OCI-LY3 (cell line): ENCODE data around the gene PTPRH.

Source experiments
- H2AFZ ChIP-seq: fragments of 200-600, 300-600 bp; shearing (Covaris generic); 2 replicates; pipeline ENCODE4 v1.6.0; 2014; ENCODE audit warnings: antibody characterized with exemption, low read depth, low read length
- H3K27ac ChIP-seq: fragments of 200-600, 300-600 bp; sonication (generic); 2 replicates; pipeline ENCODE4 v1.5.1; 2014; ENCODE audit warnings: mild to moderate bottlenecking, low read length, moderate library complexity, mixed read lengths
- H3K27me3 ChIP-seq: fragments of 200-600, 300-600 bp; sonication (generic); 2 replicates; pipeline ENCODE4 v1.6.1; 2014; ENCODE audit warnings: low read depth, low read length, mixed read lengths
- H3K36me3 ChIP-seq: fragments of 200-600, 300-600 bp; sonication (generic); replicated peaks from 2 replicates; pipeline ENCODE3; 2014; ENCODE audit warnings: low read depth, low read length, mixed read lengths
- H3K4me1 ChIP-seq: fragments of 300-600, 200-600 bp; sonication (generic); 2 replicates; pipeline ENCODE4 v1.6.1; 2014; ENCODE audit warnings: low read length, mixed read lengths
- H3K4me2 ChIP-seq: fragments of 200-600, 300-600 bp; sonication (generic); 2 replicates; pipeline ENCODE4 v1.6.1; 2014; ENCODE audit warnings: low read length, mixed read lengths
- H3K4me3 ChIP-seq: fragments of 300-600, 200-600 bp; sonication (generic); 2 replicates; pipeline ENCODE4 v1.5.1; 2014; ENCODE audit warnings: antibody characterized with exemption, mild to moderate bottlenecking, low read length, moderate library complexity
- H3K79me2 ChIP-seq: fragments of 300-600, 200-600 bp; shearing (Covaris generic); 2 replicates; pipeline ENCODE4 v1.6.1; 2014; ENCODE audit warnings: mild to moderate bottlenecking, low read length, mixed read lengths
- H3K9ac ChIP-seq: fragments of 300-600, 200-600 bp; shearing (Covaris generic); 2 replicates; pipeline ENCODE4 v1.6.0; 2014; ENCODE audit warnings: mild to moderate bottlenecking, low read length, moderate library complexity
- H3K9me3 ChIP-seq: fragments of 200-600, 300-600 bp; shearing (Covaris generic); 2 replicates; pipeline ENCODE4 v1.6.1; 2014; ENCODE audit warnings: low read length, mixed read lengths; ENCODE audit not compliant: insufficient read depth
- H4K20me1 ChIP-seq: fragments of 200-600, 300-600 bp; sonication (generic); 2 replicates; pipeline ENCODE4 v1.6.1; 2016; ENCODE audit warnings: low read length, mixed read lengths; ENCODE audit not compliant: insufficient read depth
- CTCF ChIP-seq: fragments of 200-600, 300-600 bp; sonication (generic); IDR thresholded peaks from 2 replicates; pipeline ENCODE4 v1.5.1; 2014; ENCODE audit warnings: antibody characterized with exemption, low read length, low read depth
- EZH2phosphoT487 ChIP-seq: fragments of 200-600 bp; shearing (Covaris generic); IDR thresholded peaks from 2 replicates; pipeline ENCODE4 v1.6.1; 2018; ENCODE audit warnings: antibody characterized with exemption, mixed run types, low read depth

The PTPRH gene

GRCh38 chr19:55186080-55186479, 23.2 kb downstream of the PTPRH start:
- Histone ChIP-seq H3K9me3 (no peaks in the 10 kb centered on the region), H3K4me1 (no peaks in the 10 kb centered on the region), H4K20me1 (no peaks in the 10 kb centered on the region), H3K4me3 (no peak overlapping the region), H2AFZ (no peak overlapping the region), H3K36me3 (no peaks in the 10 kb centered on the region), H3K27ac (no peak overlapping the region), H3K79me2 (no peaks in the 10 kb centered on the region), H3K9ac (no peak overlapping the region), H3K4me2 (no peak overlapping the region), H3K27me3 (peaks cover 7% of the 10 kb centered on the region; the same call in 1 of the 2 replicates)
- TF ChIP-seq CTCF (no peak), EZH2phosphoT487 (no peak)

DNA sequence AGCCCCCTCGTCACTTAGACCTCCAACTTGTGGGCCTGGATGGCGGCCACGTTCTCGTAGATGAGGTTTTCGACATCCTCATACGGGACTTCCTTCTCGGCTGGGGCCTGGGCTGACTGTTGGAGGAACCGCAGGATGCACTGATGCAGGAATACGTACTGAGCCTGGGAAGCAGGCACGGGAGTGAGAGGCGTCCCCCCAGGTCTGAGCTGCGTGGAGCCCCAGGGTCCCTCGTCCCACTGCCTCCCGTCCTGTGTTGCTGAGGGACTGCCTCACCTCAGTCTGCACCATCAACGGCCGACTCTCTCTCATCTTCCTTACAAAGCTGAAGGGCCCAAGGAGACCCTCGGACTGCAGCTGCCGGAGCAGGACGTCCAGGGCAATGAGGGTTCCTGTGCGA, 27.6 kb downstream of the PTPRH start:
- H3K4me1 ChIP-seq: no peaks in the 10 kb centered on the region
- no peaks in the 10 kb centered on the region for H3K36me3 ChIP-seq
- no peaks in the 10 kb centered on the region for H4K20me1 ChIP-seq
- H3K4me3 ChIP-seq: no peak overlapping the region
- H3K27me3 ChIP-seq: peaks cover 7% of the 10 kb centered on the region; the same call in 1 of the 2 replicates
- no peak overlapping the region for H3K27ac ChIP-seq
- H3K79me2 ChIP-seq: no peaks in the 10 kb centered on the region
- no peaks in the 10 kb centered on the region for H3K9me3 ChIP-seq
- H3K9ac ChIP-seq: no peak overlapping the region
- no peak overlapping the region for H3K4me2 ChIP-seq
- TF ChIP-seq CTCF (no peak), EZH2phosphoT487 (no peak)
- H2AFZ ChIP-seq: no peak overlapping the region

DNA sequence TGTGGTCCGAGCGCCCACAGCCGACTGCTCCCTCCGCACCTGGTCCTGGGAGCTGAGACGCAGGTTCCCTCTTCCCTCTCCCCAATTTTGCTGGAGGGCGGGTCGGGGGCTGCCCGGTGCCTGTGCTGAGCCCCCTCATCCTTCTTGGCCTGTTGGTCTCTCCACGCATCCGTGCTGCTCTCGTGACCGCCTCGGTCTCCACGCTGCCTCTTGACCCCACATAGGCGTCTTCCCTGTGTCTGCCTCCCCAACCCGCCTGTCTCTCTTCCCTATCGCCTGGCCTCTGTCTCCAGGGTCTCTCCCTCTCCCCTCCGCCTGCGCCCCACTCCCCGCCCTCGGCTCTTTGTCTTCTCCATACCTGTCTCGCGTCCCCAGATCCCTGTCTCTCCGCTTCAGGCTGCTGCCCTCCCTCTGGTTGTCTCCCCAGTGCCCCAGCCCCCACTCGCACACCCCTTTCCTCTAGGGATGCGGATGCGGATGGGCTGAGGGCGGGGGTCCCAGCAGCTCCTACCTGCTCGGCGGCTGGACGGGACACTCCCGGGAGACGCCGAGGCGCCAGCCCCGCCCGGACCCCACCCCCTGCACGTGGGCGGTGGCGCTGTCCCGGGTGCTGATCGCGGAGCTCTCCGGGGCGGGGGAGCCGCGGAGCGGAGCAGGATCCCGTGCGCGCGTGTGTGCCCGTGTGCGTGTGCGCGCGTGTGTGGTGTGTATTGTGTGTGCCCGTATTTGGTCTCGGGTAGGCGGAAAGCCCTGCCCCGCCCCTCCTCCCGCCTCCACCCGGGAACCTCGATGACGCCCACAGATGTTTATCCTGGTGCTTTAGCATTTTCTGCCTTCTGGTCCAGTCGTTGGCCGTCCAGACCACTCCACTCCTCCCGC, 29.5 kb downstream of the PTPRH start, which contains the start of gene SYT5:
SYT5 (minus strand) TSS at position 684 of the 879 bp plus-strand sequence. CDS start 1,248 bp downstream, outside the sequence.
- no peaks in the 10 kb centered on the region for H3K9me3 ChIP-seq
- H3K4me1 ChIP-seq: no peaks in the 10 kb centered on the region
- H3K27ac ChIP-seq: no peak within 1 kb of the TSS
- no peaks in the 10 kb centered on the region for H3K36me3 ChIP-seq
- no peak within 1 kb of the TSS for H3K4me2 ChIP-seq
- H3K79me2 ChIP-seq: no peaks in the 10 kb centered on the region
- H3K9ac ChIP-seq: no peak within 1 kb of the TSS
- H3K27me3 ChIP-seq: 0 out of 2 replicates have a peak, but pooled peaks cover 3% of the 10 kb centered on the region
- no peak within 1 kb of the TSS for H2AFZ ChIP-seq
- no peak for TF ChIP-seq EZH2phosphoT487
- TF ChIP-seq CTCF: no peak
- H4K20me1 ChIP-seq: no peaks in the 10 kb centered on the region
- H3K4me3 ChIP-seq: no peak within 1 kb of the TSS

DNA sequence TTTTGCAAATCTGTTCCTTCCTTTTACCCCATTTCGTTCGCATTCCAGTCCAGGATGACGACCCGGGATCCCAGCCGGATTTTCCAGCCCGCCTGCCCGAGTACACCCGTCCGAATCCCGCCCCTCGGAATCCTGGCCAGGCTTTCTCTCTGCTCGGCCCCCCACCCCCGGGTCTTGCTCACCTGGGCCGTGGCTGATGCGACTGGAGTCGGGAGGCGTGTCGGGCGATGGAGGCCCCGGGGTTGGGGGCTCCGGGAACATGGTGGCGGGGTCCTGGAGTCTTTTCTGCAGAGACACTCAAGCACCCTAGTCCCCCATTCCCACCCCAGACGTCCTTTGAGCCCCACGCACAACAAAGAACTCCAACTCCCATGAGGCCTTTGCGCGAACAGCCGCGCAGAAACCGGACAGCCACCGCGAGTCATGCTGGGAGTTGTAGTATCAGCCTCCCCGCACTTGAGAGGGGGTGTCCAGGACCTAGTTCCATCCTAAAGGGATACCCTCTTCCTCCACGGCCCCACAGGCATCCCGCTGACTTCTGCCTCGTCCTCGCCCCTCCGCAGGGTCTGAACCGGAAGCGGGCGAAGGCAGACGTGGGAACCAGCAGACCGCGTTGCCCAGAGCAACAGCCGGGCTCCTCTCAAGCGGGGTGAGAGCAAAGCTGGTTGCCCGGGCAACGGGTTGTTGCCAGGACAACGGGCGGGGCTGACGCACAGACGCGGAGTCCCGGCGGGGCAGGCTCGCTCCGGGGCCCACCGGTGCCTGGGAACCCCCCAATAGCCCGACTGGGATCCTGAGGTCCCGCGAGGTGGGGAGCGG, 30.3 kb downstream of the PTPRH start:
- H2AFZ ChIP-seq: no peak overlapping the region
- no peak overlapping the region for H3K9ac ChIP-seq

More for the DNA sequence above, 30.3 kb downstream of the PTPRH start:
- Histone ChIP-seq H3K79me2 (no peaks in the 10 kb centered on the region), H3K36me3 (no peaks in the 10 kb centered on the region), H3K9me3 (no peaks in the 10 kb centered on the region), H3K4me1 (no peaks in the 10 kb centered on the region), H3K4me3 (no peak overlapping the region), H3K4me2 (no peak overlapping the region), H3K27me3 (0 out of 2 replicates have a peak, but pooled peaks cover 3% of the 10 kb centered on the region), H3K27ac (no peak overlapping the region), H4K20me1 (no peaks in the 10 kb centered on the region)
- no peak for TF ChIP-seq CTCF
- TF ChIP-seq EZH2phosphoT487: no peak
